Skeletal muscle tissue (tissue), 4 donors: ENCODE measurements around the gene CHMP4A. TPM values are rescaled to one million over a fixed set of nuclear protein-coding genes. Genes with fewer than 3 reads are reported as not detected.

Experiments used
- H3K27ac ChIP-seq: one replicate; pipeline ENCODE4 v1.7.0; 2013; ENCODE audit warnings: mild to moderate bottlenecking, low read depth, low read length, inconsistent platforms
- H3K27me3 ChIP-seq, 3 donors: one replicate each; pipeline ENCODE4 v1.7.0; 2013; ENCODE audit warnings: low read length in 3 of 3; ENCODE audit not compliant: control insufficient read depth in 3 of 3, insufficient read depth in 3 of 3
- H3K36me3 ChIP-seq, 3 donors: one replicate each; pipeline ENCODE4 v1.7.0; 2013; ENCODE audit warnings: low read length in 3 of 3; ENCODE audit not compliant: control insufficient read depth in 3 of 3, insufficient read depth in 3 of 3
- H3K4me1 ChIP-seq, 3 donors: one replicate each; pipeline ENCODE4 v1.7.0; 2013; ENCODE audit warnings: low read length in 3 of 3, mild to moderate bottlenecking in 3 of 3; ENCODE audit not compliant: control insufficient read depth in 3 of 3, insufficient read depth in 3 of 3
- H3K4me3 ChIP-seq, 3 donors: one replicate each; pipeline ENCODE4 v1.7.0; 2013; ENCODE audit warnings: low read length in 3 of 3
- H3K9ac ChIP-seq, 3 donors: one replicate each; pipeline ENCODE4 v1.7.0; 2013; ENCODE audit warnings: low read length in 3 of 3, mild to moderate bottlenecking in 3 of 3, moderate library complexity in 2 of 3, low read depth in 1 of 3
- H3K9me3 ChIP-seq, 3 donors: one replicate each; pipeline ENCODE4 v1.7.0; 2013; ENCODE audit warnings: low read length in 3 of 3; ENCODE audit not compliant: control insufficient read depth in 3 of 3
- total RNA-seq: library from RNA; depleted of rRNA; stranded (reverse); fragments of >200 nt; gene quantifications from one replicate; pipeline ENCODE4 v1.2.3, GENCODE V29; 2014
- donor health status: Osteomylitis.

CHMP4A gene
- total RNA-seq, 1 donor from 2014 or later, result 29.2 TPM

GRCh38 chr14:24256960-24257359 is 43.7 kb upstream of the CHMP4A start:
- no peak overlapping the region for H3K4me3 ChIP-seq
- no peaks in the 10 kb centered on the region for H3K27me3 ChIP-seq
- no peak overlapping the region for H3K9ac ChIP-seq
- no peaks in the 10 kb centered on the region for H3K4me1 ChIP-seq
- H3K9me3 ChIP-seq, result no peaks in the 10 kb centered on the region
- H3K27ac ChIP-seq, result no peak overlapping the region
- H3K36me3 ChIP-seq, result peaks cover 2 to 9% (median 5%) of the 10 kb centered on the region in 3 donors

- Histone ChIP-seq H3K36me3 (peaks cover 2 to 9% (median 5%) of the 10 kb centered on the region in 3 donors), H3K9me3 (no peaks in the 10 kb centered on the region), H3K27me3 (no peaks in the 10 kb centered on the region), H3K4me1 (no peaks in the 10 kb centered on the region), H3K4me3 (no peak overlapping the region), H3K9ac (no peak overlapping the region), H3K27ac (no peak overlapping the region)
These were observed 42.8 kb upstream of the CHMP4A start for GRCh38 chr14:24255931-24256711.

- Histone ChIP-seq H3K27ac (no peak overlapping the region), H3K9me3 (no peaks in the 10 kb centered on the region), H3K4me1 (no peaks in the 10 kb centered on the region), H3K36me3 (peaks cover 2 to 9% (median 5%) of the 10 kb centered on the region in 3 donors), H3K27me3 (no peaks in the 10 kb centered on the region), H3K9ac (no peak overlapping the region), H3K4me3 (no peak overlapping the region)
These were observed 42.1 kb upstream of the CHMP4A start for GRCh38 chr14:24255438-24255837.

GRCh38 chr14:24254630-24255392 is 41.5 kb upstream of the CHMP4A start:
- peaks cover 3 to 9% (median 5%) of the 10 kb centered on the region in 3 donors for H3K36me3 ChIP-seq
- H3K4me3 ChIP-seq, result no peak overlapping the region
- H3K9me3 ChIP-seq, result no peaks in the 10 kb centered on the region
- no peak overlapping the region for H3K9ac ChIP-seq
- no peaks in the 10 kb centered on the region for H3K4me1 ChIP-seq
- H3K27me3 ChIP-seq, result no peaks in the 10 kb centered on the region
- H3K27ac ChIP-seq, result no peak overlapping the region

GRCh38 chr14:24253936-24254335 is 40.6 kb upstream of the CHMP4A start:
- Histone ChIP-seq H3K27me3 (no peaks in the 10 kb centered on the region), H3K4me3 (no peak overlapping the region), H3K4me1 (no peaks in the 10 kb centered on the region), H3K9me3 (no peaks in the 10 kb centered on the region), H3K27ac (no peak overlapping the region), H3K9ac (peak overlapping the region in 1 of 3 donors; percentile 20), H3K36me3 (peaks cover 3 to 9% (median 5%) of the 10 kb centered on the region in 3 donors)

GRCh38 chr14:24252289-24253124 is 39.2 kb upstream of the CHMP4A start:
- Histone ChIP-seq H3K36me3 (peaks cover 3 to 9% (median 5%) of the 10 kb centered on the region in 3 donors), H3K9ac (no peak overlapping the region), H3K27ac (no peak overlapping the region), H3K27me3 (no peaks in the 10 kb centered on the region), H3K4me3 (no peak overlapping the region), H3K4me1 (no peaks in the 10 kb centered on the region), H3K9me3 (no peaks in the 10 kb centered on the region)

- Histone ChIP-seq H3K27ac (no peak overlapping the region), H3K27me3 (no peaks in the 10 kb centered on the region), H3K4me3 (no peak overlapping the region), H3K9me3 (no peaks in the 10 kb centered on the region), H3K36me3 (peaks cover 3 to 9% (median 5%) of the 10 kb centered on the region in 3 donors), H3K9ac (no peak overlapping the region), H3K4me1 (no peaks in the 10 kb centered on the region)
These were observed 38.6 kb upstream of the CHMP4A start for GRCh38 chr14:24251880-24252288.

- Histone ChIP-seq H3K4me3 (no peak overlapping the region), H3K27ac (no peak overlapping the region), H3K27me3 (no peaks in the 10 kb centered on the region), H3K4me1 (no peaks in the 10 kb centered on the region), H3K9me3 (no peaks in the 10 kb centered on the region), H3K9ac (no peak overlapping the region), H3K36me3 (peaks cover 3 to 9% (median 5%) of the 10 kb centered on the region in 3 donors)
These were observed 37.1 kb upstream of the CHMP4A start for GRCh38 chr14:24250354-24250753.

- H3K9ac ChIP-seq, result no peak overlapping the region
- H3K27me3 ChIP-seq, result no peaks in the 10 kb centered on the region
- H3K4me3 ChIP-seq, result no peak overlapping the region
- H3K9me3 ChIP-seq, result no peaks in the 10 kb centered on the region
- no peak overlapping the region for H3K27ac ChIP-seq
- peaks cover 0 to 2% (median 2%) of the 10 kb centered on the region in 3 donors for H3K36me3 ChIP-seq
- H3K4me1 ChIP-seq, result no peaks in the 10 kb centered on the region
These were observed 36.1 kb upstream of the CHMP4A start for GRCh38 chr14:24249230-24250021.
